K562 (cell line): ENCODE measurements around the gene TTC28. TPM values are rescaled to one million over a fixed set of nuclear protein-coding genes. Genes with fewer than 3 reads are reported as not detected.
A peak's percentile ranks its signal among the peaks of the same experiment; 100 is the strongest.

Experiments
- ARID2 ChIP-seq: fragments of 450-650 bp; IDR thresholded peaks from 2 replicates; pipeline ENCODE4 v1.6.1; 2017; ENCODE audit warnings: antibody characterized with exemption, mild to moderate bottlenecking
- CEBPG ChIP-seq, 3 experiments: fragments of 200-800 bp in 1 of 3; sonication (Bioruptor generic) in 1 of 3; sonication (generic) in 1 of 3; formaldehyde crosslinking in 1 of 3; IDR thresholded peaks in 2 of 3; conservative IDR thresholded peaks in 1 of 3; 2 replicates each; pipeline versions ENCODE4 v1.6.1 to v1.8.0; 2016 to 2022; ENCODE audit warnings: missing compliant biosample characterization in 2 of 3, missing genetic modification characterization in 2 of 3, mild to moderate bottlenecking in 1 of 3, missing genetic modification reagents in 1 of 3
- MAZ ChIP-seq, 2 experiments: fragments of 450-650 bp in 1 of 2; sonication (generic) in 1 of 2; formaldehyde crosslinking; IDR thresholded peaks in 1 of 2; conservative IDR thresholded peaks in 1 of 2; 2 replicates each; pipeline versions ENCODE4 v1.4.0 to v1.5.0; 2020; ENCODE audit warnings: mild to moderate bottlenecking in 1 of 2, missing genetic modification reagents in 1 of 2
- RAD21 ChIP-seq, 2 experiments: fragments of 250-450 bp in 1 of 2; fragments of 450-650 bp in 1 of 2; sonication (Bioruptor Pico) in 1 of 2; formaldehyde crosslinking in 1 of 2; IDR thresholded peaks in 1 of 2; conservative IDR thresholded peaks in 1 of 2; 2 replicates each; pipeline versions ENCODE4 v1.4.0 to v1.8.0; 2020 to 2022; ENCODE audit warnings: mild to moderate bottlenecking in 2 of 2, moderate library complexity in 1 of 2
- REST ChIP-seq, 2 experiments: fragments of 450-650 bp; formaldehyde crosslinking in 1 of 2; IDR thresholded peaks; 2 replicates each; pipeline versions ENCODE4 v1.4.0 to v1.6.1; 2014 to 2020; ENCODE audit warnings: mild to moderate bottlenecking in 2 of 2, borderline replicate concordance in 1 of 2, low read depth in 1 of 2
- YY1 ChIP-seq, 3 experiments: IDR thresholded peaks; 2 replicates each; pipeline ENCODE4 v1.6.1; 2011; ENCODE audit warnings: low read length in 2 of 3, mild to moderate bottlenecking in 2 of 3, moderate library complexity in 2 of 3, borderline replicate concordance in 1 of 3, control low read depth in 1 of 3, low read depth in 1 of 3; ENCODE audit not compliant: insufficient read depth in 3 of 3, insufficient replicate concordance in 2 of 3, control insufficient read depth in 1 of 3, insufficient read length in 1 of 3; ENCODE audit errors: extremely low read depth in 1 of 3
- ZNF324 ChIP-seq: fragments of 250-450 bp; sonication (Bioruptor Pico); IDR thresholded peaks from 2 replicates; pipeline ENCODE4 v1.4.0; 2020; ENCODE audit warnings: mild to moderate bottlenecking
- polyA plus RNA-seq, 8 experiments: library from polyadenylated mRNA; depleted of rRNA in 4 of 8; stranded (reverse) in 5 of 8; unstranded in 3 of 8; fragments of >200 nt; fragmentation: Nextera tagmentation in 2 of 8; fragmentation: Illumina TruSeq in 1 of 8; extraction: Ambion mirVana in 2 of 8; extraction: Trizol in 1 of 8; gene quantifications; 2 replicates each; pipeline versions ENCODE4 v1.2.1 to v1.2.3, GENCODE V29; 2011 to 2014; ENCODE audit warnings: inconsistent platforms in 1 of 8, missing spikeins in 1 of 8
- total RNA-seq, 7 experiments: library from RNA; depleted of rRNA in 6 of 7; stranded (reverse); fragments of >200 nt in 6 of 7; fragmentation: Illumina TruSeq in 2 of 7; extraction: Trizol in 2 of 7; gene quantifications; 2 replicates each; pipeline versions ENCODE4 v1.2.1 to v1.2.3, GENCODE V29; 2011 to 2021; ENCODE audit warnings: low replicate concordance in 1 of 7

TTC28 gene
- total and polyA plus RNA-seq, 9 of the 15 experiments (the other 6 are each of a cell fraction or from before 2014, with no cell fraction given): 0.22 to 10.7 (median 3.1) TPM

- no peak for TF ChIP-seq ZNF324 (CRISPR knock-in tag)
- no peak for TF ChIP-seq CEBPG (CRISPR knock-in tag; IDR thresholded peaks at IDR 0.05)
- no peak for TF ChIP-seq CEBPG (tag; conservative IDR thresholded peaks at IDR 0.05 in 1 of 2, IDR thresholded peaks at IDR 0.05 in 1 of 2)
- TF ChIP-seq RAD21 (CRISPR knock-in tag; conservative IDR thresholded peaks at IDR 0.05 in 1 of 2, IDR thresholded peaks at IDR 0.05 in 1 of 2): peak; percentile 69 to 80
- 0 out of 4 replicates have a peak, but pooled peaks of 1 of the 2 experiments have one; percentile 21 for TF ChIP-seq MAZ (CRISPR knock-in tag; conservative IDR thresholded peaks at IDR 0.05 in 1 of 2, IDR thresholded peaks at IDR 0.05 in 1 of 2)
- peak; percentile 68 for TF ChIP-seq REST (IDR thresholded peaks at IDR 0.05; ENCODE audit: borderline replicate concordance)
- no peak for TF ChIP-seq REST (CRISPR knock-in tag; IDR thresholded peaks at IDR 0.05; ENCODE audit: low read depth)
- TF ChIP-seq YY1 (IDR thresholded peaks at IDR 0.05; ENCODE audit: borderline replicate concordance in 1 of 3, control insufficient read depth in 1 of 3, extremely low read depth in 1 of 3, insufficient read depth in 3 of 3, insufficient read length in 1 of 3, insufficient replicate concordance in 2 of 3, low read depth in 1 of 3, low read length in 2 of 3): peak in 2 of 3 experiments; percentile 28 to 70
- TF ChIP-seq ARID2: peak; percentile 56; the same call in 1 of the 2 replicates
- TF ChIP-seq, all 486 proteins: peak for 12
These were observed 659.5 kb downstream of the TTC28 start (continued) for GRCh38 chr22:28019881-28020861.
